ENCODE measurements around the gene ARFGAP3. TPM values are rescaled to one million over a fixed set of nuclear protein-coding genes. Genes with fewer than 3 reads are reported as not detected.

ARFGAP3 gene
- 75.5 and 75.7 TPM in 2 replicates for total RNA-seq

DNA sequence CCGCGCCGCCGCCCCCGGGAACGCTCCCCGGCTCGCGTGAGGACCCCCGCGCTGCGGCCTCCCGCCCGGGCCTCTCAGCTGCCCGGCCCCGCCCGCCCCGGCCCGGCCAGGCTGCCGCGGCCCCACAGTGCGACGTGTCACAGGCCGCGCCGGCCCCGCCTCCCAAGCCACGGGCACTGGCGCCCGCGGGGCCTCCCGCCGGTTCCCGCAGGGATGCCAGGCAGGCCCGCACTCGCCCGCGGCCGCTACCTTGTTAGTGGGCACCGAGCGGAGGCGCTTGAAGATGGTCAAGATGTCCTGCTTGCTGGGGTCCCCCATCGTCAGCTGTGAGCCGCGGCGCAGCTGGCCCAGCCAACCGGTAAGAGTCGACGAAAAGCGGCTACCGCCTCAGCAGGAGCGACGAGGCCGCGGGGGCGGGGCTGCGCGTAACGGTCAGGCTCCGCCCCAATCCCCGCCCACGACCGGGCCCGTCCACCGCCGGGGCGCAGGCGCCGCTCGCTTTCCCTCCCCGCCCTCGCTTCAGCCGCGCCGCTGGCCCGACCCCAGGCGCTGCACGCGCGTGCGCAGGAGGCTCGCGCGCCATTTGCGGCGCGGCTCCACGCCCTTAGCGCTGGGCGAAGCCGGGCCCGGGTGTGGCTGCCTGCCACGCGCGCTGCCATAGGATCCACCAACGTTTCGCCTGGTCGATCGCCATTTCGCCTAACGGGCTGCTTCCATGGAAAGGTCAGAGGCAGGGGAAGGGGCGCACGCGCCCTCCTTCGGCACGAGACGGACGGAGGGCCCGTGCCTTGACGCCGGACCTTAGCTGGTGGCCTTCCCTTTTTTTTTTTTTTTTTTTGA, at the start of gene ARFGAP3:
ARFGAP3 (minus strand) TSS at position 409 of the 840 bp plus-strand sequence; CDS start at position 318, 91 bp downstream.

Other genes with a start within 250 kb of the ARFGAP3 start
- gene POLDIP3, start 242.4 kb downstream of the ARFGAP3 start, total RNA-seq: 21.9 and 25.1 TPM in 2 replicates
- 0.69 and 0.76 TPM in 2 replicates for gene ATP5MGL, start 216.7 kb downstream of the ARFGAP3 start, total RNA-seq
- 138 and 189 TPM in 2 replicates for gene CYB5R3, start 207.9 kb downstream of the ARFGAP3 start, total RNA-seq
- 51.3 and 59.0 TPM in 2 replicates for gene A4GALT, start 136.4 kb downstream of the ARFGAP3 start, total RNA-seq
- 86.8 and 96.8 TPM in 2 replicates for gene PACSIN2, start 157.9 kb upstream of the ARFGAP3 start, total RNA-seq
- gene TTLL1, start 232.1 kb upstream of the ARFGAP3 start, total RNA-seq: 9.2 TPM in 2 replicates